Posterior vena cava (tissue), 2 donors: ENCODE results near the gene MYOD1. TPM values are rescaled to one million over a fixed set of nuclear protein-coding genes. Genes with fewer than 3 reads are reported as not detected.

ENCODE experiments used
- DNase-seq: peaks from one replicate; pipeline ENCODE4 v3.0.0-alpha.2; 2020; ENCODE audit warnings: low spot score
- intact Hi-C, 2 donors: fragments of 100-400 bp; cut with DNase I; formaldehyde crosslinking; loops; one replicate each; pipeline versions ENCODE4 v1.14.1 to v1.14.2; 2022 to 2023
- total RNA-seq, 2 donors: library from RNA; stranded (reverse); fragmentation: NEBNext Ultra II Directional; extraction: Animal tissue kit (Norgen Biotek cat#: 25700); gene quantifications; one replicate each; pipeline ENCODE4 v1.2.1, GENCODE V29; 2021
- donor health status: DM: yes; HTN: yes; CAD: no.
- donor health status: DM: yes; HTN: yes; CAD: no.

Gene MYOD1
- total RNA-seq, 2 donors from 2014 or later, result not detected

DNA sequence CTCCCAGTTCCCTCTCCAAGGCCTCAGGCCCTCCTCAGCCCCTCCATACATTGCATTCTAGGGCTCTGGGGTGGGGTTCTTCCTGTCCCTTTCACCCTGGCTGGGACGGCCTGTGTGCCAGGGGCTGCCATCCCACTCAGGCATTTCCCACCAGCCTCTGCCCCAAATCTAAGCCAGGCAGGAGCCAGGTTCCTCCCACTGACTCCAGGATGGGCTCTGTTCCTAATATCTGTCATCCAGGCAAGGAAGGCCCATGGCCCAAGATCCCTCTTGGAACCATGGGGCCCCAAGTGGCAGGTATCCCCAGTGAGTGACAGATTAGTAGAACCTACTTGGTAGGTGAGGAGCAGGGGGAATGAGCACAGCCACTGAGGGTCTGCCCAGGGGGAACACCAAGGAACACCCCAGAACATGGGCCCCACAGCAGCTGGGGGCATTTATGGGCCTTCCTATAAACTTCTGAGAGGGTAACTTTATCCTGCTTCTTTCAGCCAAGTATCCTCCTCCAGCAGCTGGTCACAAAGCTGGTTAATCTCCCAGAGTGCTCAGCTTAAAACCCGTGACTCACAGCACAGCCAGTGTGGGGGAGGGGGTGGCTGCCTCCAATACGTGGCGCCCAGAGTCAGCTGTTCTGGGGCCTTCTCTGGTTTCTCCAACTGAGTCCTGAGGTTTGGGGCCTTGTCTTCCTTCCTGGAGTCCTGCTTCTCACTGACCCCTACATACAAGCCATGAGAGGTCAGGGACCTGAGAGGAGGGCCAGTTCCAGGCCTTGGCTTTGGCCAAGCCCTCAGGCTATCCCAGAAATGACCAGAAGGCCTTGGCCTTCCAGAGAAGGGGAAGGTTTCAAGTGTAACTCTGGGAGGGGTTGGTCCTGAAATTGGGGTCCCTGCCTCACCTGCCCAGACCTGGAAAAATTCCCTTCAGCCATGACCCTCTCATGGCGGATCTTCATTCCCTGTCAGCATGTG lies 19.9 kb upstream of the MYOD1 start:
- intact Hi-C loops, result no loop called here
- DNase-seq, result no peak

DNA sequence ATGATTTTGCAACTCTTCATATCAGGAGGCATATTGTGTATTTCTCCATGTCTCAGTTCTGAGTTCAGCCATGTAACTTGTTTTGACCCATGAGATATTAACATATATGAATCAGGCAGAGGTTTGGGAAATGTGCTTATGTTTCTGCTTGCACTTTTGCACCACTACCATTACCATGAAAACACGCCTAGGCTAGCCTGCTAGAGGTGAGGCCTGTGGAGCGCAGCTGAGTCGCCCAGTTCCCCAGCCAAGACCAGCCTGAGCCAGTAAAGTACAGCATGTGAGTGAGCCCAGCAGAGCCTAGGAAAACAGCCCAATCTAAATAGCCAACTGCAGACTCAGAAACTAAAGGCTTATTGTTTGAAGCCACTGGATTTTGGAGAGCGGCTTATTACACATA lies 18.4 kb upstream of the MYOD1 start:
- DNase-seq, result no peak
- intact Hi-C loops, result no loop called here

DNA sequence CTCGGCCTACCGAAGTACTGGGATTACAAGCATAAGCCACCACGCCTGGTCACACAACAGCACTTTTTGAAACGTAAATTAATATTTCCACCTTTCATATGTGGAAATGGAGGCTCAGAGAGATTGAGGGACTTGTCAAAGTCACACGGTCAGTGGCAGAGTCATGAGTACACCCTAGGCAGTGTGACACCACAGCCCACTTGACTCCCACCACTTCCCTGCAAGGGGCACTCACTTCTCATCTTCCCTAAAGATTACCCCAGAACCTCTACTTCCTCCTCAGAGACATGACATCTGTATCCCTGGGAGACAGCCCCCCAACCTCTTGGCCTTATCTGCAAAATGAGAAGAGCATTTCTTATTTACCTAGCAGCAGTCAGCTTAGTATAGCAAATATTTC lies 16.5 kb upstream of the MYOD1 start:
- intact Hi-C loops, result no loop called here
- no peak for DNase-seq

DNA sequence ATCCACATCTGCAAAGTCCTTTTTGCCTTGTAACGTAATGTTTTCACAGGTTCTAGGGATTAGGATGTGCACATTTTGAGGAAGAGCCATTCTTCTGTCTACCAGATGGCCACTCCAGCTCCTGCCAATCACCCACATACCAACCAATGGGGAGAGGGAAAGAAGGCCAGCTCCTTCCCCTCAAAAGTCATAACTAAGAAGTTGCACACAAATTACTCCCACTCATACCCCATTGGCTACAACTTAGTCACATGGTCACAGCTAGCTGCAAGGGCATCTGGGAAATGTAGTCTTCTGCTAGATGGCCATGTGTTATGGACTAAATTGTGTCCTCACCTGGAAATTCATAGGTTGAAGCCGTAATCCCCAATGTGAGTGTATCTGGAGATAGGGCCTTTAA lies 15.4 kb upstream of the MYOD1 start:
- intact Hi-C loops, result no loop called here
- no peak for DNase-seq

DNA sequence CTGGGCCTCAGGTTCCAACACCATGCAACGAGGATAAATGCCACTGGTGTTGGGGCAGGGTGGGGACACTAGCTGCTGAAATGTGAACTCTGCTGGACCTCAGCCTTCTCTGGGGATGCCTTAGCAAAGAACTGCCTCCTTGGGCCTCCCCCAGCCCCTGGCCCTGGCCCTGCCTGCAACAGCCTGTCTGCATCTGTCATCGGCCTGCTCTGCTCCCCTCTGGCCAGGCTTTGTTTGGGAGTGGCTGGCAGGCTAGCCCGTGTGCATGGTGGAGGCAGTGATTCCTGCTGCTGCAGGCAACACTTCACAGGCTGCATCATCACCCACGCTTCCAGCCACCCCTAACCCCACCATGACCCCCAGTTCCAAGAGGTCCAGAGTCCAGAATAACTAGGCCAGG lies 11.5 kb upstream of the MYOD1 start:
- DNase-seq, result no peak
- intact Hi-C loops, result no loop called here

DNA sequence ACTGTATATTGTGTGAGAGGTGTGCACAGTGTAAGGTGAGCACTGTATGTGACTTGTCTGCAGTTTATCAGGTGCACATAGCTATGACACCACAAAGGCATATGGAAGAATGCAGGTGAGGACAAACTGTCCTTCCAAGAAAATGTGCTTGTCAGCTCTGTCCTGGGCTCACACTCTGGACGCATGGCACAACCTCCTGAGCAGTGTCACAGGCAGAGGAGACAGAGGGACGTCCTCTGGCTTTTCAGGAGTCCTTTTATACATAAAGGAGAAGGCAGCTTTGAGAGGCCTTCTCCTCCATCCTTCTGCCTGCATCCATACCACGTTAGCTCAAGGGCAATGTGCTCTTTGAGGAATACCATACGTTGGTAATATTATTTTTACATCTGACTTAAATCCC lies 7.5 kb upstream of the MYOD1 start:
- intact Hi-C loops, result no loop called here

DNA sequence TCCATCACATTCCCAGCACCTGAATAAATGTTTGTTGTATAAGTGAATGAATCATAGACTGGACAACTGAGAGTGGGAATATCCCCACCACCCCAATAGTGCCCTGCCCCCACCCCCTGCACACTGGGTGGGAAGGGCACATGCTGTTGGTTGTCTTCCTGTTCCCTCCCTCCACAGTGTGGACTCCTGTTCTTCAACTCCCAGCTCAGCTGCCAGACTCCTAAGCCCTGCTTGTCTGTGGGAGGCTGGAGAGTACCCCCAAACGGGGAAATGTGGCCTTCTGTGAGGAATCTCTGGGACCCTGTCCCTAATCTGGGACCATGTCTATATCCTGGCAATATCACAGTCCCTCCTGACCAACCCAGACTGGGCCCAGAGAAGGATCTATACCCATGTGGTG lies 5.5 kb upstream of the MYOD1 start:
- intact Hi-C loops, result no loop called here
- no peak for DNase-seq

More for the DNA sequence above, 7.5 kb upstream of the MYOD1 start:
- DNase-seq, result no peak

DNA sequence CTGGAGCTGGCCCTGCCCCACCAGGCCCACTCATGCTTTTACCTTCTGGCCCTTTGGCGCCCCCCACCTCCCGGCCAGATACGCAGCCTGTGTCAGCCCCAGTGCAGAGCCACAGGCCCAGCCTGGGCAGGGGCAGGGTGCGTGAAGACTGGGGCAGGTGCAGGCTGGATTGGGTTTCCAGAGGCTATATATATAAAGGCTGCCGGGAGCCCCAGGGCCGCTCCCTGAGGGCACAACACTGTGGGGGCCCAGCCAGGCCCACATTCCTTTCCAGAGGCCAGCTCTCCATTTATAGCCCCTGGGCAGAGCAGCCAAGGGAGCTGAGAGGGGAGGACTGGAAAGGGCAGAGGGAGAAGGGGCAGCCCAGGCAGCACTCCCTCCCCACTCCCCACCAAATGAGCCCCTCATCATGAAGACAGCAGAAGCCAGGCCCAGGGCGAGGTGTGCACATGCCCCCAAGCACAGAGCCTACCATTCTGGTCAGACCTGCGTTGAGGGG lies 5.0 kb upstream of the MYOD1 start:
- intact Hi-C loops, result no loop called here
- DNase-seq, result no peak

DNA sequence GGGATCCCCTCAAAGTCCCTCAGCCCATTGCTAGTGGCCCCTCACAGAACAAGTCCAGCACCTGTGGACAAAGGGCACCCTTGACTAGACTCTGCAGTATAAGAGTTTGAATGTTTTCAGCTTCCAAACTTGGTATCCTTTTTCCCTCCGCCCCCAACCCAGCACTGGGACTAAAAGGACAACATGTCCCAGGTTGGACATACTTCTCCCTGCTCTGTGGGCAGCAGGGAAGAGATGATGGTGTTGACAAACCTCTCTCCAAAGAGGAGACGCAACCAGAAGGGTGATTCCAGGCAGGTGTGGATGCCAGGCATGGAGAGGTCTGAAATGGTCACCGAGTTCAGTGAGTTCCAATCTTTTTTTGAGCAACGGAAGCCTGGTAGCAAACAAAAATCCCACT lies 4.5 kb upstream of the MYOD1 start:
- intact Hi-C loops, result no loop called here
- DNase-seq, result no peak

DNA sequence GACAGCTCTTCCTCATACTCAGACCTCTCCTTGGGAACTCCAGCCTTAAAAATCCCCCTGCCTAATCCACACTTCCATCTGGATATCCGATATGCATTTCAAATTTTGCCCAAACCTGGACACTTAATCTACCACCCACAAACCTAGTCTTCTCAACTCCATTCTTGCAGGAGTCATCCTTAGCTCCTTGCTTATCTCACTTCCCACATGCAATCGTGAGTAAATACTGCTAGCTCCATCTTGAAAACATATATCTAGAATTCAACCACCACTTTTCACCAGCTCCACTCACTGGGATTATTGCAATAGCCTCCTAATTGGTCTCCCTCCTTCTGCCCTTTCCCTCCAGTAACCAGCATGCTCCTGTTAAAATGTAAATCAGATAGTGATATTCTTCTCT lies 2.6 kb upstream of the MYOD1 start:
- no peak for DNase-seq
- intact Hi-C loops, result no loop called here

DNA sequence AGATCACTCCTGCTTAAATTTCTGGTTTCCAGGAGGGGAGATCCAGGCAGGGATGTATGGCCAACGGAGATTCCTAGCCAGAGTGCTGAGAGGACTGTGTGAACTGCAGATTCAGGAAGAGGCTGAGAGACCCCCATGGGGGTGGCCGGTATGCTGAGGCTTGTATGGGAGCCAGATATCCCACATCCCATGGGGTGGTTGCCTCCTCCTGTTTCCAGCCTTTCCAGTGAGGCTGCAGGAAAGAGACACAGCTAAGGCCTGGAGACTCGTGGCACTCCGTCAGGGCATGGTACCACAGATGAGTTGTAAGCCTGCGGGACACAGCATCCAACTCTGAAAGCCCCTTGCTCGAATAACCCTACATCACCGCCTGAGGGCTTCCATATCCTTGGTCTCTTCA lies 1.4 kb upstream of the MYOD1 start:
- no peak for DNase-seq
- intact Hi-C loops, result no loop called here

DNA sequence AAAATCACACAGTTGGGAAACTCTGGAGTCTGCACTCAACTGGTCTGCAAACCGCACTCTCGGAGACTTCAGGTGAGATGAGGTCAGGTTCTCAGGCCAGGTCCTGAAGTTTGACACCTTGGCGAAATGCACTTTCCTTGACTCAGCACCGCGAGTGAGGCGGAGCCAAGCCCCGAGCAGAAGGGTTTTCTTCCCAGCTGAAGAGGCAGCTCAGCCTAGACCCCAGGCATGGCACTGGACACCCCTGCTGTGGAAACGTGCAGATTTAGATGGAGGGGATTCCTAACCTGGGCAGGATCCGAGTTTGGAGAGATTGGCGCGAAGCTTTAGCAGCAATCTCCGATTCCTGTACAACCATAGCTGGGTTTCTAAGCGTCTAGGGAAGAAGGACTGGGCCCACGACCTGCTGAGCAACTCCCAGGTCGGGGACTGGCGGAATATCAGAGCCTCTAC lies 835 bp upstream of the MYOD1 start:
- intact Hi-C loops, result no loop called here

DNA sequence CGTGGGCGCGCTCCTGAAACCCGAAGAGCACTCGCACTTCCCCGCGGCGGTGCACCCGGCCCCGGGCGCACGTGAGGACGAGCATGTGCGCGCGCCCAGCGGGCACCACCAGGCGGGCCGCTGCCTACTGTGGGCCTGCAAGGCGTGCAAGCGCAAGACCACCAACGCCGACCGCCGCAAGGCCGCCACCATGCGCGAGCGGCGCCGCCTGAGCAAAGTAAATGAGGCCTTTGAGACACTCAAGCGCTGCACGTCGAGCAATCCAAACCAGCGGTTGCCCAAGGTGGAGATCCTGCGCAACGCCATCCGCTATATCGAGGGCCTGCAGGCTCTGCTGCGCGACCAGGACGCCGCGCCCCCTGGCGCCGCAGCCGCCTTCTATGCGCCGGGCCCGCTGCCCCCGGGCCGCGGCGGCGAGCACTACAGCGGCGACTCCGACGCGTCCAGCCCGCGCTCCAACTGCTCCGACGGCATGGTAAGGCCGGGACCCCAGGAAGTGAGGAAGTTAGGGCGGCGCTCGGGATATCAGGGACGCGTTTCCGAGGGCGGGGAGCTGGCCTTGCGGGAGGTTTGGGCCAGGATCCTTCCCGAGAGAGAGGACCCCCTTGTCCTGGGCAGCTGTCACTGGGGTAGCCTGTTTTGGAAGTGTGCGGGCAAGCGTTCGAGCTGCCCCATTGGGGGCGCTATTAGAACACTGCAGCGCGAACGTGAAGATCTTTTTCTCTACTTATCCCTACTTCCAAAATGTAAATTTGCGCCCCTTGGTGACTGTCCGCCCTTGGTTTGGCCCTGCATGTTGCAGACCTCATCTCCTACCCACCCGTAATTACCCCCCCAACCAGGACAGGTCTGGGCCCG lies 796 bp downstream of the MYOD1 start:
- DNase-seq, result peak; percentile 71
- intact Hi-C loops, result loop anchor here in 1 of 2 donors (5.0 kb wide), 1 partner anchor 503 kb away; no protein-coding TSS in a partner anchor

More for the DNA sequence above, 835 bp upstream of the MYOD1 start:
- DNase-seq, result no peak

DNA sequence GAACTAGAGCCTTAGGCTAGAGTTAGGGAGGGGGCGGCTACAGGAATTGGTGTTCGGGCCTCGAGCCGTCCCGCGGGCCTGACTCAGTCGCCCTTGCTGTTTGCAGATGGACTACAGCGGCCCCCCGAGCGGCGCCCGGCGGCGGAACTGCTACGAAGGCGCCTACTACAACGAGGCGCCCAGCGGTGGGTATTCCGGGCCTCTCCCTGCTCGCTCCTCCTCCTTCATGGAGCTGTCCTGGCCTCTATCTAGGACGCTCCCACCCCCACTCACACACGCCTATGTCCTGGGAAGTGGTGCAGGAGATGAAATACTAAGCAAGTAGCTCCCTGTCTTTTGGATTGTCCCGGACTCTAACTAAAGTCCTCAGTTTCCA lies 1.4 kb downstream of the MYOD1 start:
- intact Hi-C loops, result loop anchor here in 1 of 2 donors (5.0 kb wide), 1 partner anchor 503 kb away; no protein-coding TSS in a partner anchor
- peak; percentile 51 for DNase-seq

DNA sequence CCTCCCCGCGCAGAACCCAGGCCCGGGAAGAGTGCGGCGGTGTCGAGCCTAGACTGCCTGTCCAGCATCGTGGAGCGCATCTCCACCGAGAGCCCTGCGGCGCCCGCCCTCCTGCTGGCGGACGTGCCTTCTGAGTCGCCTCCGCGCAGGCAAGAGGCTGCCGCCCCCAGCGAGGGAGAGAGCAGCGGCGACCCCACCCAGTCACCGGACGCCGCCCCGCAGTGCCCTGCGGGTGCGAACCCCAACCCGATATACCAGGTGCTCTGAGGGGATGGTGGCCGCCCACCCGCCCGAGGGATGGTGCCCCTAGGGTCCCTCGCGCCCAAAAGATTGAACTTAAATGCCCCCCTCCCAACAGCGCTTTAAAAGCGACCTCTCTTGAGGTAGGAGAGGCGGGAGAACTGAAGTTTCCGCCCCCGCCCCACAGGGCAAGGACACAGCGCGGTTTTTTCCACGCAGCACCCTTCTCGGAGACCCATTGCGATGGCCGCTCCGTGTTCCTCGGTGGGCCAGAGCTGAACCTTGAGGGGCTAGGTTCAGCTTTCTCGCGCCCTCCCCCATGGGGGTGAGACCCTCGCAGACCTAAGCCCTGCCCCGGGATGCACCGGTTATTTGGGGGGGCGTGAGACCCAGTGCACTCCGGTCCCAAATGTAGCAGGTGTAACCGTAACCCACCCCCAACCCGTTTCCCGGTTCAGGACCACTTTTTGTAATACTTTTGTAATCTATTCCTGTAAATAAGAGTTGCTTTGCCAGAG lies 2.0 kb downstream of the MYOD1 start:
- peak; percentile 72 for DNase-seq
- intact Hi-C loops, result loop anchor here in 1 of 2 donors (5.0 kb wide), 1 partner anchor 504 kb away; no protein-coding TSS in a partner anchor

DNA sequence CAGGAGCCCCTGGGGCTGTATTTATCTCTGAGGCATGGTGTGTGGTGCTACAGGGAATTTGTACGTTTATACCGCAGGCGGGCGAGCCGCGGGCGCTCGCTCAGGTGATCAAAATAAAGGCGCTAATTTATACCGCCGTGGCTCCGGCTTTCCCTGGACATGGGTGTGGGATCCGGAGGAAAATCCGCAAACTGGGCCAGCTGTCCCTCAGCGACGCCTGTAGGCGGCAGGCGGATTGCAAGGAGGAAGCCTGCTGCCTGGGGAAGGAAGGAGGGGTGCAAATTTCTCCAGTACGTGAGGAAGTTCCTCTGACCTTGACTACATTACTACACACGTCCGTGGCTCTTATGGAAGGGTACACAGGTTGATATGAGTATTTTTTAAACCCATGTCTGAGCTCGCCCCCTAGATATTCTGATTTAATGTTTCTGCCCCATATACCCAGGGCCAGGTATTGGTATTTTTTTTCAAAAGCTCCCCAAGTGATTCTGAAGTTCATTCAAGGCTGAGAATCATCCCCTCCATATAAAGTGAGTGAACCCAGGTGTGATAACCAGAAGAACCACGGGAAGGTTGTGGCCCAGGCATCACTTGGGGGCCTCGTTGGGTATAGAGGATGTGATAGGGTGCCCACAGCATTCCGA lies 2.8 kb downstream of the MYOD1 start:
- DNase-seq, result no peak
- intact Hi-C loops, result loop anchor here in 1 of 2 donors (5.0 kb wide), 1 partner anchor 505 kb away; no protein-coding TSS in a partner anchor

DNA sequence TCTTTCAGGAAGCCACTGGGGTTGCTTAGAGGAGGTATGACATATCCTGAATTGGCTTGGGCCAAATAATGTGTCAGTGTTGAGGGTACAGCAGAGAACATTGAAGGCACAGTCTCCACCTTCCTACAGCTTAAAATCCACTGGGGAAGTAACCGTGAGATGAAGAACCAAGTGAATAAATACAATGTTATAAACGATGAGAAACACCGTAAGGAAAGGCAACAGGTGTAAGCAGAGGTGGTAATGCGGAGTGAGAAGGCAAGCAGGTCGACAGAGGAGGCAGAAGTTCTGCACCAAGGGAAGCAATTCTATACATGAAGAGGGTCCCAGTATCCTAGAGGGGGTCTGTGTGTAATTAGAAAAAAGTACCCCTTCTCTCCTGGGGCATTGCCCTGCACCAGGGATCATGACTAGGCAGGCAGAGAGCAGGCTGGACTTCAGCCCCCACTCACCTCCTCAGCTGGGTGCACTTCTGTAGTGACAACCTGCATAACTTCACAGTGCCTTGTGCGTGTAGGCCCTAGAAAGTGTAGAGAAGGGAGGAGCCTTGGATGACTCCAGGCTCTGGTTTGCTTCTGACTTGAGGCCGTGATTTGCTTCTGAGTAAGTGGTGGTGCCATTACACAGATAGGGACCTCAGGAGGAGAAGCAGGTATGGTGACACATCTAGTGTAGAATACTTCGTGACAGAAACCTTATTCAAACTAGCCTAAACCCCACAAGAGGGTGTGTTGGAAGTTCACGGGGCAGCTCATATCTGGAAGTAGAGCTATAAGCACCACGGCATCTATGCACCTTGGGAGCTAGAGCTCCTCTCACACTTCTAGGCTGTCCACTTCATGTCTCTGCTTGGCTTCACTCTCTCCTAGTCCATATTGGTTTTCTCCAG lies 4.9 kb downstream of the MYOD1 start:
- no peak for DNase-seq
- intact Hi-C loops, result loop anchor here in 1 of 2 donors (5.0 kb wide), 1 partner anchor 507 kb away; no protein-coding TSS in a partner anchor

DNA sequence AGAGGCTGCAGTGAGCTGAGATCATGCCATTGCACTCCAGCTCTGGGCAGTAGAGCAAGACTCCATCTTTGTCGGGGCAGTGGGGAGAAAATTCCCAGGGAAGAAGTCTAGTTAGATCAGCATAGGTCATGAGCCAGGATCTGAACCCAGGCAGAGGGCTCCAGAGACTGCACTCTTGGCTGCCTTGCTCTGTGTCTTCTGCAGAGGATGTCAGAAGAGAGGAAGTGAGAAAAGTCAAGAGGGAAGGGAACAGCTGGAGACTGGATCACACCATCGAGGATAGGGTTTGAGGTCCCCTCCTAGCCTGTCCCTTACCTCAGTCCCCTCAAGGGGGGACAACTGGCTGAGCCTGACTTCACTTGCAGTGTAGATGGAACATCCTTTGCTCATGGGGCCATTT lies 5.8 kb downstream of the MYOD1 start:
- DNase-seq, result peak; percentile 49
- intact Hi-C loops, result no loop called here
